Measurements from ENCODE around the gene CNDP1.
A peak's percentile ranks its signal among the peaks of the same experiment; 100 is the strongest.
"Not testable (repeated sequence)": the region's sequence is repeated elsewhere in the genome, so short reads cannot be mapped to it uniquely, and the experiment has no call there.

The CNDP1 gene

DNA sequence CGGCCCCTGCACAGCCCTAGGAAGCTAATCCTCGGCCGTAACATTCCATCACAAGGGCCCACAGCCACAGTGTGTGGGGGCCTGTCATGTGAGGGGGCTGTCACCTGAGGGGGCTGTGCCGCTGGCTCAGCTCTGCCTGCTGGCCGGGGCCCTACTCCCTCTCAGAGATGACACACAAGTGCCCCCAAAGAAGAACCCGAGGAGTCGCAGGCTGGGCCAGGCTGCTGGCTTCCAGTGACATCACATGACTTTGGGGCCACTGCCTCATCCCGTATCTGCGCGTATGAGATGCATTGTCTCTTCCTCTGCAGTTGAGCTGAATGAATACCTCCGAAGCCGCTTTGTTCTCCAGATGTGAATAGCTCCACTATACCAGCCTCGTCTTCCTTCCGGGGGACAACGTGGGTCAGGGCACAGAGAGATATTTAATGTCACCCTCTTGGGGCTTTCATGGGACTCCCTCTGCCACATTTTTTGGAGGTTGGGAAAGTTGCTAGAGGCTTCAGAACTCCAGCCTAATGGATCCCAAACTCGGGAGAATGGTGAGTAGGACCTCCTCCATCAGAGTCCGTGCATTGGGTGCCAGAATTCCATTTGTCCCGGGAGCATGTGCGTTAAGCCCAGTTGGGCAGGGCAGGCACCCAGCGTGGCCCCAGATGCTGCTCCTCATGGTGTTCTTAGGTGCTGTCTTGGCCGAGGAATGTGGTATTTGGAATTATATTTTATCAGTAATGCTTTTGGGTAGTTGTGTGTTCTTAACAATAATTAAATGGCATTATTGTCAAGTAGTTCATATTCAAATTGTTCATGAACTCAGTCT, at the start of gene CNDP1:
Gene CNDP1, plus strand, starts transcription at position 351 of the 820 bp plus-strand sequence. Its CDS starts 168 bp downstream, at position 519.
- DNase-seq (ENCODE audit: low read depth in 2 of 2) = no peak

- DNase-seq (ENCODE audit: low read depth in 2 of 2) = no peak
Observed at GRCh38 chr18:74486119-74486849, 48.0 kb upstream of the CNDP1 start.

GRCh38 chr18:74488354-74488753, 45.9 kb upstream of the CNDP1 start:
- no peak for DNase-seq (ENCODE audit: low read depth in 2 of 2)

DNA sequence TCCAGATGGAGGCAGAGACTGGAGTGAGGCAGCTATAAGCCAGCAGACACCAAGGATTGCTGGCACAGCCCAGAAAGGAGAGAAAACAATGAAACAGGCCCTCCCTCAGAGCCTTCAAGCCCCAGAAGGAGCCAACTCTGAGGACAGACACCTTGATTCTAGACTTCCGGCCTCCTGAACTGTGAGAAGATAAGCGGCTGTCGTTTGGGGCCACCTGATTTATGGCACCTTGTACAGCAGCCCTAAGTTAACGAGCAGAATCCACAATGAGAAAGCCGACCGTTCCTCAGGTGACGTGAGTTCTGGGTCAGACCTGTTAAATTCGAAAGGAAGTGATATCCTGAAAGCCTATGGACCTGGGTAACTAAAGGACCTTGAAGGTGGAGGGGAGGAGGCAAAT, 45.4 kb upstream of the CNDP1 start:
- DNase-seq (ENCODE audit: low read depth in 2 of 2) = no peak

DNA sequence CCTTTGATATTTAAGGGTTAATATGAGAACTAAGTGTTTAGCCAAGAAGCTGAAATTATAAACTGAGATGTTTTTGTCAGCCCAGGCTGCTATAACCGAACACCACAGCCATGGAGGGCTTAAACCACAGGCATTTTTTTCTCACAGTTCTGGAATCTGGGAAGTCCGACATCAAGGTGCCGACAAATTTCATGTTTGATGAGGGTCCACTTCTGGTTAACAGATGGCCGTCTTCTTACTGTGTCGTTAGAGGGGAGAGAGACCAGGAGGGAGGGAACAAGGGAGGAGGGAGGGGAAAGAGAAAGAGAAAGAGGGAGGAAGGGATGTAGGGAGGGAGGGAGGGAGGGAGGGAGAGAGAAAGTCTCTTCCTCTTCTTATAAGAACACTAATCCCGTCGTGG, 44.6 kb upstream of the CNDP1 start:
- no peak for DNase-seq (ENCODE audit: low read depth in 2 of 2)

DNA sequence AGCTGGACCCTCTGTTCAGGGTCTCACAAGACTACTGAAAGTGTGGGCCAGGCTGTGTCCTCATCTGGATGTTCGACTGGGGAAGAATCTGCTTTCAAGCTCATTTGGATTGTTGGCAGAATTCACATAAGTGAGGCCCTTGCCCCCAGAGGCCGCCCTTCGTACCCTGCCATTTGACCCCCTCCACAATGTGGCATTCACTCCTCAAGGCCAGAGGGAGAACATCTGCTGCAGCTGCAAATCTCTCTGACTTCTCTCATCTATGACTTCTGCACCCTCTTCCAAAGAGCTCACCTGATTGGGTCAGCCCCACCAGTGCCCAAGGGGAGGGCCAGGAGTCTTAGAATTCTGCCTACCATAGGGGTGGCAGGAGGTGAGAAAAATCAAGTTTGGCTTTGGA, 42.0 kb upstream of the CNDP1 start:
- DNase-seq (ENCODE audit: low read depth in 2 of 2) = no peak

- peak; percentile 12 to 31 for DNase-seq (ENCODE audit: low read depth in 2 of 2)
Observed at GRCh38 chr18:74493689-74494088, 40.6 kb upstream of the CNDP1 start.

DNA sequence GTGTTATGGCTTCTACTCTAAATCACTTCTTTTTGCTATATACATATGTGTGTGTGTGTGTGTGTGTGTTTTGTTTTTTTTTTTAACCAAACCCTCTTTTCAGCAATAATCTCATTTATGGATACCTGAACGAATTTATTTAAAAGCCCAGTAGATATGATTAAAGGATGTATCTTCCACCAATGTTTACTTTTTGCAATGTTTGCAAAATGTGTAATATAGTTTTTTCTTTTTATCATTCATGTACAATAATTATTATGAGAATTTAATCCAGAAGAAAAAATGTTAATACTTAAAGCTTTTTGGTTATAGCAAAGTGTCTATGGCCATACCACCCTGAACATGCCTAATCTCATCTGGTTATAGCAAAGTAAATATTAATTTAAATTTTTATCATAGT, 39.8 kb upstream of the CNDP1 start:
- DNase-seq (ENCODE audit: low read depth in 2 of 2) = no peak

- peak; percentile 97 to 99 for DNase-seq (ENCODE audit: low read depth in 2 of 2)
Observed at GRCh38 chr18:74495581-74496507, 38.5 kb upstream of the CNDP1 start, which contains the start of gene CNDP2. Gene CNDP2 (plus strand): TSS chr18:74496363. CDS start chr18:74499974, 3,611 bp downstream.

DNA sequence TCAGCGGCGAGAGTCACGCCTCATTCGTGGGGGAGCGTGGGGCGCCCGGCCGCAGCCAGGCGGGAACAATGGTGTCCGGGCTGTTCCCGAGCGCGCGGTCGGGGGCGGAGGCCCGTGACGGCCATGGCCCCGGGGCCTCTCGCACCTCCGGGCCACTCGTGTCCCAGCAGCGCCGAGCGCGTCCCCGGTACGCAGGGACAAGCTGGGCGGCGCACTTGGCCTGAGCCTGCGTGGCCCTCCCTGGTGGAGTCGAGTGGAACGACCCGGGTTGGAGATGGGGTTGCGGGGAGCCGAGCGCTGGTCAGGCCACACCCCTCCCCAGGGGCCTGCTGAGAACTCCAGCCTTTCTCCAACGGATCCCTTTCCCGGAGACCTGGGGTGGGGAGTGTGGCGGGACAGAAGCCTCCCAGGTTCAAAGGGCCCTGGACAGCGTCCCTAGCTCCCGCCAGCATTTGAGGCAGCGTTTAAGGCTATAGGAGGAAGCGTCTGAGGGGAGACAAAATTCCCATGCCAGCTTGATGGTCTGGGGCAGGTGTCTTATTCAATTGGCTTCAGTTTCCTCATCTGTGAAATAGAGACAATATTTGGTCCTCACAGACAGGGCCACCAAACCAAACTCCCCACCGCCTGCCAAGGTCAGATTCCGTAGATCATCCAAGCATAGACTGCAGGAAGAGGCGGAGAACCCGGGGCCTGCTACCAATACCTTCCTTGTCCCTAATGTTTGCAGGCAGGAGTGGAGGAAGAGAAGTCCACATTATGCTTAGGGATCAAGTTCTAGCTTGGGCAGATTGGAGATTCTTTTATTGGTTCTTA, 37.6 kb upstream of the CNDP1 start:
- peak in 1 of 2 donors; percentile 14 for DNase-seq (ENCODE audit: low read depth in 2 of 2)

GRCh38 chr18:74497324-74497676, 37.0 kb upstream of the CNDP1 start:
- DNase-seq (ENCODE audit: low read depth in 2 of 2) = no peak

- DNase-seq (ENCODE audit: low read depth in 2 of 2) = no peak
Observed at GRCh38 chr18:74497778-74498177, 36.5 kb upstream of the CNDP1 start.

GRCh38 chr18:74498712-74499627, 35.3 kb upstream of the CNDP1 start:
- peak; percentile 57 to 70 for DNase-seq (ENCODE audit: low read depth in 2 of 2)

GRCh38 chr18:74499633-74500032, 34.7 kb upstream of the CNDP1 start:
- DNase-seq (ENCODE audit: low read depth in 2 of 2) = peak; percentile 13 to 21

DNA sequence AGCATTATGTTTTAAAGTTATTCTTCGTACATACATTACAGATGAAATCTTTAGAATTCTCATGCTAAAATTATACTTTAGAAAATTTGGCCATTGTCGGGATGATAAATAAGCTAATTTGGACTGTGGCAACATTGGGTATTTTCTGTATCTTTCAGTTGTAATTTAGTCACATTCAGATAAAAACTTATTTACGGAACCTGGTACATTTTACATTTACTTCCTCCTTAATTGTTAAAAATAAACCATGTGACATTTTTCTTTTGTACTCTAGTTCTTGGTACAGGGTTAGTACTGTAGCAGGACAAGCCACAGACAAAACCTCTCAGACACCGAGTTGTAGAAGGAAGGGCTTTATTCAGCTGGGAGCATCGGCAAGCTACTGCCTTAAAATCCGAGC, 33.9 kb upstream of the CNDP1 start:
- no peak for DNase-seq (ENCODE audit: low read depth in 2 of 2)

DNA sequence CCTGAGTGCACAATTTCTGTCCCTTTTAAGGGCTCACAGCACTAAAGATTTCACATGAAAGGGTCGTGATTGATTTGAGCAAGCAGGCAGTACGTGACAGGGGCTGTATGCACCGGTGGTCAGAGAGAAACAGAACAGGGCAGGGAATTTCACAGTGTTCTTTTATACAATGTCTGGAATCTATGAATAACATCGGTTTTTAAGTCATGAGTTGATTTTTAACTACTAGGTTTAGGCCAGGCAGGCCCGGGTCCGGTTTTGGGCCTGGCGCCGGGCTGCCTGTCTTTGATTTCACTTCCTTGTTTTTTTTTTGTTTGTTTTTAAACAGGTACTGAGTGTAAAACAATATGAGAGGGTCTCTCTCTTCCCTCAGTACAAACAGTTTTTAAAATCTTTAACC, 33.5 kb upstream of the CNDP1 start:
- DNase-seq (ENCODE audit: low read depth in 2 of 2) = not testable (repeated sequence)

- no peak for DNase-seq (ENCODE audit: low read depth in 2 of 2)
Observed at GRCh38 chr18:74501386-74501785, 32.9 kb upstream of the CNDP1 start.

- no peak for DNase-seq (ENCODE audit: low read depth in 2 of 2)
Observed at GRCh38 chr18:74503137-74503536, 31.2 kb upstream of the CNDP1 start.

GRCh38 chr18:74505776-74506175, 28.5 kb upstream of the CNDP1 start:
- DNase-seq (ENCODE audit: low read depth in 2 of 2) = no peak

Data from activated CD8-positive, alpha-beta memory T cell treated with anti-CD3 and anti-CD28 coated beads for 4 hours (primary cell).